Stimulated activated CD4-positive, alpha-beta T cell treated with anti-CD3 and anti-CD28 coated beads, Interleukin-2, amount 100 ng/mL, for 48 hours (primary cell): ENCODE results near the gene RASGRF2.

Source experiments
- DNase-seq, 2 donors: peaks; one replicate each; pipeline ENCODE4 v3.0.0-alpha.2; 2020

The RASGRF2 gene

GRCh38 chr5:80959768-80960442, at the start of gene RASGRF2:
TSS of gene RASGRF2 (plus strand) at chr5:80960363. CDS start at chr5:80960739, 376 bp downstream.
- DNase-seq = peak; percentile 40 to 41

- no peak for DNase-seq
These were observed 47.7 kb upstream of the RASGRF2 start for GRCh38 chr5:80912479-80912878.

GRCh38 chr5:80915716-80916115, 44.4 kb upstream of the RASGRF2 start:
- no peak for DNase-seq

GRCh38 chr5:80916676-80917075, 43.5 kb upstream of the RASGRF2 start:
- DNase-seq = no peak

GRCh38 chr5:80917631-80918030, 42.5 kb upstream of the RASGRF2 start:
- DNase-seq = no peak

GRCh38 chr5:80919678-80920196, 40.4 kb upstream of the RASGRF2 start:
- DNase-seq = no peak

GRCh38 chr5:80920333-80920732, 39.8 kb upstream of the RASGRF2 start:
- DNase-seq = no peak

- no peak for DNase-seq
These were observed 39.1 kb upstream of the RASGRF2 start for GRCh38 chr5:80921026-80921425.

- DNase-seq = no peak
These were observed 34.2 kb upstream of the RASGRF2 start for GRCh38 chr5:80925931-80926330.

- no peak for DNase-seq
These were observed 33.6 kb upstream of the RASGRF2 start for GRCh38 chr5:80926536-80926935.

GRCh38 chr5:80926979-80927656, 33.0 kb upstream of the RASGRF2 start:
- DNase-seq = no peak

GRCh38 chr5:80928073-80928472, 32.1 kb upstream of the RASGRF2 start:
- DNase-seq = no peak

- no peak for DNase-seq
These were observed 29.2 kb upstream of the RASGRF2 start for GRCh38 chr5:80930940-80931339.

- DNase-seq = no peak
These were observed 28.8 kb upstream of the RASGRF2 start for GRCh38 chr5:80931411-80931810.

GRCh38 chr5:80933036-80933435, 27.1 kb upstream of the RASGRF2 start:
- DNase-seq = no peak

GRCh38 chr5:80934751-80935150, 25.4 kb upstream of the RASGRF2 start:
- no peak for DNase-seq

- no peak for DNase-seq
These were observed 24.3 kb upstream of the RASGRF2 start for GRCh38 chr5:80935811-80936385.

GRCh38 chr5:80936881-80937280, 23.3 kb upstream of the RASGRF2 start:
- no peak for DNase-seq

GRCh38 chr5:80937584-80938356, 22.4 kb upstream of the RASGRF2 start:
- no peak for DNase-seq

GRCh38 chr5:80941496-80941895, 18.7 kb upstream of the RASGRF2 start:
- no peak for DNase-seq

GRCh38 chr5:80951366-80951765, 8.8 kb upstream of the RASGRF2 start:
- no peak for DNase-seq

GRCh38 chr5:80953587-80953986, 6.6 kb upstream of the RASGRF2 start:
- DNase-seq = no peak

- DNase-seq = no peak
These were observed 5.0 kb upstream of the RASGRF2 start for GRCh38 chr5:80955082-80955590.
